Activated naive CD8-positive, alpha-beta T cell treated with anti-CD3 and anti-CD28 coated beads, Interleukin-2, amount 50 U/mL, for 16 hours (primary cell): ENCODE results near the gene ADGRL4.
"Not testable (repeated sequence)": the region's sequence is repeated elsewhere in the genome, so short reads cannot be mapped to it uniquely, and the experiment has no call there.

Experiments
- DNase-seq: peaks from one replicate; pipeline ENCODE4 v3.0.0-alpha.2; 2020; ENCODE audit warnings: low read depth, low spot score

Gene ADGRL4

GRCh38 chr1:78918157-78918556 is 88.4 kb downstream of the ADGRL4 start:
- DNase-seq, result no peak

GRCh38 chr1:78916986-78917385 is 89.5 kb downstream of the ADGRL4 start:
- no peak for DNase-seq

- DNase-seq, result no peak
These were observed 92.6 kb downstream of the ADGRL4 start for GRCh38 chr1:78913950-78914349.

- no peak for DNase-seq
These were observed 94.3 kb downstream of the ADGRL4 start for GRCh38 chr1:78911956-78912880.

- DNase-seq, result no peak
These were observed 103.9 kb downstream of the ADGRL4 start for GRCh38 chr1:78902641-78903040.

GRCh38 chr1:78894811-78895210 is 111.7 kb downstream of the ADGRL4 start:
- DNase-seq, result no peak

GRCh38 chr1:78892260-78892840 is 114.2 kb downstream of the ADGRL4 start:
- no peak for DNase-seq

- no peak for DNase-seq
These were observed 119.1 kb downstream of the ADGRL4 start for GRCh38 chr1:78887458-78887857.

GRCh38 chr1:78884685-78885452 is 121.7 kb downstream of the ADGRL4 start:
- no peak for DNase-seq

- DNase-seq, result no peak
These were observed 126.3 kb downstream of the ADGRL4 start for GRCh38 chr1:78880223-78880622.

GRCh38 chr1:78875986-78876385 is 130.5 kb downstream of the ADGRL4 start:
- not testable (repeated sequence) for DNase-seq

- DNase-seq, result not testable (repeated sequence)
These were observed 133.7 kb downstream of the ADGRL4 start for GRCh38 chr1:78872801-78873200.

GRCh38 chr1:78871249-78871648 is 135.3 kb downstream of the ADGRL4 start:
- DNase-seq, result no peak

GRCh38 chr1:78869136-78869535 is 137.4 kb downstream of the ADGRL4 start:
- DNase-seq, result no peak

GRCh38 chr1:78864175-78864574 is 142.4 kb downstream of the ADGRL4 start:
- DNase-seq, result no peak

GRCh38 chr1:78856096-78856495 is 150.4 kb downstream of the ADGRL4 start:
- DNase-seq, result no peak

GRCh38 chr1:78855258-78855657 is 151.3 kb downstream of the ADGRL4 start:
- no peak for DNase-seq

GRCh38 chr1:78854556-78854955 is 152.0 kb downstream of the ADGRL4 start:
- DNase-seq, result no peak

- no peak for DNase-seq
These were observed 163.0 kb downstream of the ADGRL4 start for GRCh38 chr1:78843546-78843945.

- DNase-seq, result no peak
These were observed 163.4 kb downstream of the ADGRL4 start for GRCh38 chr1:78843111-78843510.

- DNase-seq, result no peak
These were observed 165.9 kb downstream of the ADGRL4 start for GRCh38 chr1:78840453-78841271.
